Activated effector memory CD4-positive, alpha-beta T cell treated with Interleukin-2 at 50 U/mL for 16 hours (primary cell): ENCODE measurements around the gene LRP8.

Experiments used
- DNase-seq: peaks from one replicate; pipeline ENCODE4 v3.0.0-alpha.2; 2020

The LRP8 gene

DNA sequence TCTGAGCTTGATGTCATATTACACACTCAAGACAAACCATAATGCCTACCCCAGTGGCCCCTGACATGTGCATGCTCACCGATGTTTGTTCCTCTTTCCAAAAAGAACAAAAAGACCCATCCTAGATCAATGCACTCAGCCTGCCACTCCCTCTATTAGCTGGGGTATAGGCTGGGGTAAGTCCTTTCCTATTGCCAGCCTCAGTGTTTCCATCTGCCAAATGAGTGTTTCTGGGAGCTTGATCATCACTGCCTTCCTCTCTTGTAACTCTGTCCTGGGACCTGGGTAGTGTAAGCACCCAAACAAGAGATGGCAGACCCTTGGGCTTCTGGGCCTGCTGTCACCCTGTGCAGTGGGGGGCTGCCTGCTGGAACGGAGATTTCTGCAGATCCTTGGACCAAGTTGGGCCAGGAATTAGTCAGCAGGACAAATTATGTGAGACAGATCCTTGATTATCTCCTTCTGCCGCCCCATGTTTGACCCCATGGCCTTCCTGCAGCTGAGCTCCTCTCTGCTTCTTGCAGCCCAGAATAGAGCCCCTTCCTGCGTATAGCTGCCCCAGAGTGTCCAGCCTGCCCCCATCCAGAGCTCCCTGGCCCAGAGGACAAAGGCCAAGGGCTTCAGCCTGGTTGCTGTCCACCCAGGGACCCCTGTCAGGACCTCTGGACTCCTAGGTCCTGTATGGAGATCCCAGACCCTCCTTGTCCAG is 31.5 kb upstream of the LRP8 start:
- no peak for DNase-seq

DNA sequence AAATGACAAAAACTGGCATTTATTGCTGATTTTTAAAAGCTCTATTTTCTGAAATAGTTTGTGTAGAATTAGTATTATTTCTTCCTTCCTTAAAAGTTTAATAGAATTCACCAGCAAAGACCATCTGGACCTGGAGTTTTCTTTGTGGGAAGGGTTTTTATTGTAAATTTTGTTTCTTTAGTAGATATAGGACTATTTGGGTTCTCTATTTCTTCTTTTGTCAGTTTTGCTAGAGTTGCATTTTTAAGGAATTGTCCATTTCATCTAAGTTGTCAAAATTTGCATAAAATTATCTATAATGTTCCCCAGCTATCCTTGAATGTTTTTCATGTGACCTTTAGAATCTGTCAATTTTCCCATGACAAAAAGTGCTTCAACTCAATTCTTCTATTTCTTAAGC is 28.8 kb upstream of the LRP8 start:
- DNase-seq, result no peak

DNA sequence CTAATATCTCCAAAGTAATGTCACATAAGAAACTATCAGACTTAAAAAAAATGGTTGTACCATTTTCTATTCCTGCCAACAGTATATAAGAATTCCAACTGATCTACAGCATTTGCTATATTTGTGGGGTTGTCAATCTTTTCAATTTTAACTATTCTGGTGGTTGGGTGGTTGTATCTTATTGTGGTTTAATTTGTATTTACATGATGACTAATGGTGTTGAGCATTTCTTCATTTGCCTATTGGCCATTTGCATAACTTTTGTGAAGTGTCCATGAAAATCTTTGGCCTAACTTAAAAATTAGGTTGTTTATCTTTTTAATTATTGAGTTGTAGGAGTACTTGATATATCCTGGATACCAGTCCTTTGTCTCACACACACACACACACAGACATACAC is 26.2 kb upstream of the LRP8 start:
- no peak for DNase-seq

DNA sequence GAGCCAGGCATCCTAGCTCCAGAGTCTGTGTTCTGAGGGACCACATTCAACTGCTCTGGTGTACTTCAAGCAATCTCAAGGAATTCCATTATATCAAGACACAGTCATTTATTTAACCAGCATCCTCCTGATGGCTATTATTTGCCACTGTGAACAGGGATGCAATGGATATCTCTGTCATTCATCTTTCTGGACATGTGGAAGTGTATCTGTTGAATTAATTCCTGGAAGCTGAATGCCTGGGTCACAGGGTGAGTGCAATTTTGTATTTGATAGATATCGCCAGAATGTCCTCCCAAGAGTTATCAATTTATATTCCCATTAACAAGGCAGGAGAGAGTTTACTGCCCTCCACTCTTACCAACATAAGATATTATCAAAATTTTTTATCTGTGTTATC is 24.7 kb upstream of the LRP8 start:
- DNase-seq, result no peak

DNA sequence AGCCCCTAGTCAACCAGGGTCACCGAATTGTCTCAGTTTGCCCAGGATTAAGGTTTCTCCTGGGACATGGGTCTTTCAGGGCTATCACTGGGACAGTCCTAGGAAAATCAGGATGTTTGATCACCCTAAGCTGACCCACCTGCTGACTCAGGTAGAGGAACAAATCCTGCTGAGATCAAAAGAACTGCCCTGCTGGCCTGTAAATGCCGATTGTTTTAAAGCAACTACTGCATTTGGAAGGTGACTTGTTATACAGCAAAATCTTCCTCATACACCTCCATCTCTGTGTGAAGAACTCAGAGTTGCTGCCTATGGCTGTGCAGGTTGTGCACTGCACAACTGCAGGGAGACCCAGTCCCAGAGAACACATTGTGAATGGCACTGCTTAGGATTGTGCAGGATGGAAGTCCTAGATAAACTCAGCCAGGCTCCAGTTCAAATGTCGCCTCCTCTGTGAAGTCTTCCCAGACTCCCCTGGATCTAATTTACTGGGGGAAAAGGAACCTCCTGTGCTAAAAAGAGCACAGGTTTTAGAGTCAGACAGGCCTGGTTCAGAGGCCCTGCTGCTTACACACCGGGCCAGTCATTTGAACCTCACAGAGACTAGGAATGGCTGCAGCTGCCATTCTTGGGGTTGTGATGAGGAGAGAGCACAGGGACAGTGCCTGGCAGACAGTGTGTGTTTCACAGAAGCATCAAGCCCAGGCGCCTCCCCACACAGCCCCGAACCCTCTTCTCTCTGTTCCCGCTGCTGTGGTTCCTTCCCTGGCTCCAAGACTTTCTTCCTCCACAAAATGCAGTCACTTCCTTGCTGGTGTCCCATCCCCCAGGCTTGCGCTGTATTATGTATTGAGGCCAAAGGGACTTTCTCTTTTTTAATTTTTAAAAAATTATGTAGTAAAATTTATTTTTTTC is 23.2 kb upstream of the LRP8 start:
- DNase-seq, result no peak

DNA sequence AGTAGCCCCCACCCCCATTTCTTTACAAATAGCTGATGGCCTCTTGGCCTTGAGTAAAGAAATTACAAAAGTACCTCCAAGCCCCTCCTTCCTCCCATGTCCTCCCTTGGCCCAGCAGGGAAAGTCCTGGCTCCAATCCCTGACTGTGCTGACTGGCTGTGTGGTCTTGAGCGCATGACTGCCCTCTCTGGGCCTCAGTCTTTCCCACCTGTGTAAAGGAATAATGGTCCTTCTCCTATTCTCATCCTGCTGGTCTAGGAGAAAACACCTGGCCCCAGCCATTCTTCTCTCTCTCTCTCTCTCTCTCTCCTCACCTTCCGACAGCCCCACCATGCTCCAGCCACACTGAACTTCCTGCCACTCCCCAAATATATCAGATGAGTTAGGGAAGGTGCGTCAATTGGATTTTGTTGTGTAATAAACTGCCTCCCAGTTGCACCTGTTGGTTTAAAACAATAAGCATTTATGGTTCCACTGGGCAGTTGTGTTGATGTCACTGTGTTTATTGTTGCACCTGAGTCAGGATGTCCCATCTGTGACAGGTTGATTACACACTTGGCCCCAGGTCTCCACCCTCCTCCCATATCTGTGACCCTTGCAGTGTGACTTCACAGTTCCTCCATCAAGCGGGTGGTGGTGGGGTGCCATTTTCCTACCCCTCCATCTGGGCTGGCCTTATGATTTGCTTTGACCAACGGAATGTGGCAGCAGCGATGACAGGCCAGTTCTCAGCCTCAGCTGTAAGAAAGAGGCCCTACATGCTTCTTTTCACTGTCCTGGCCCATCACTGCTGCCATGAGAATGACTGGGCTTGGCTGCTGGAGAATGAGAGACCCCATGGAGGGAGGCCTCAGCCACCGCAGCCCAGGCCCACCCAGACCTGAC is 22.3 kb upstream of the LRP8 start:
- DNase-seq, result no peak

DNA sequence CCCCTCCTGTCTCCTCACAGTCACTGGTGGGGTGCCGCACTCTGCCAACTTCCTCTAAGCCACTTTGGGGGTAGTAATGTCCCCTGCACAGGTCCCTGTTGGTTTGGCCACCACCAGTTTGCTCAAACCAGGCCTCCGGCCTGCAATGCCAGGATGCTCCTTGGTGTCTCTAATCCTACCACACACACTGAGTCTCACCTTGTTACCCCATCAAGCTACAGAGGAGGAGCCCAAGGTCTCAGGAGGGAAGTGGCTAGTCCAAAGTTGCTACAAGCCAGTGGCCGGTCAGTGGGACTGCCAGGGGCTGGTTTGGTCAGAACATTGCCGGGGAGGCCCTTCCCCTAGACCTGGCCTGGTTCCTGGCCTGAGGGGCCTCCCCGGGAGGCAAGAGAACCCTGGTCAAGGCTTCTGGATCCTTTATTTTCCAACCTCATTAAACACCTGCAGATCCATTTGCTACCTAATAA is 21.5 kb upstream of the LRP8 start:
- no peak for DNase-seq

DNA sequence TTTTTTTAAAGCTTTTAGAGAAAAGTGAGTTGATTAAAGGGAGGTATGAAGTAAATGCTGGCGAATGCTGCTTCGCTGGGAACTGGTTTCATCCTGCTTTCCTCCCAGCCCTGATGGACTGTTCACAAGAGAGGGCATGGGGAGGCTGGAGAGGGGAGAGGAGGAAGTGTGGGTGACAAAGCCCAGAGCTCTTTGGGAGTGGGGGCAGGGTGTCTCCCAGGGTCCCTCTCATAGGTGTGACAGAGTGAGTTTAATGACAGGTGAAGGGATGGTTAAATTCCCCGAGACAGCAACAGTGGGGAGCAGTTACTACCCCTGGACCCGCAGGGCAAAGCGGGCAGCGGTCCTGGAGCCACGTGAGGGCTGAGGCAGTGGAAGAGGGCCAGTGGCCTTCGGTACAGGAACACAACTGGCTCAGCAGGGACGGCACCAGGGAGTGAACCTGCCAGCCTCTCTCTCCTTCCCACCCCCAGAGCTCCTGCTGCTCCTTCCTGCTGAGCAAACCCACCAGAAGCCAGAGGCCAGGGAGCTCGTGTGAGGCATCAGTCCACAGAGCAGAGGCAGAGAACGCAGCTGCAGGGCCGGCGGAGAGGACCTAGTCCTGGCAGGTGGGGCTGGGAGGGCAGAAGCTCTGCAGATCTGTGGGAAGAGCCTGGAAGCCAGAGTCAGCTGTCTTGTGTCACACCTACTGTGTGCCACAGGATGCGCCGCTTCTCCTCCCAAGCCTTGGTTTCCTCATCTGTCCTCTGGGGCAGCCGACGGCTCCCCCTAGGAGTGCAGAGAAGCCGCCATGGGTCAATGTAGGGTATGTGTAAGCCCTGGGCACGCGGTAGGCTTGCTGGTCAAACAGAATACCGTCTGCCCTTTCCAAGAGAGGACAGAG is 20.9 kb upstream of the LRP8 start:
- no peak for DNase-seq

DNA sequence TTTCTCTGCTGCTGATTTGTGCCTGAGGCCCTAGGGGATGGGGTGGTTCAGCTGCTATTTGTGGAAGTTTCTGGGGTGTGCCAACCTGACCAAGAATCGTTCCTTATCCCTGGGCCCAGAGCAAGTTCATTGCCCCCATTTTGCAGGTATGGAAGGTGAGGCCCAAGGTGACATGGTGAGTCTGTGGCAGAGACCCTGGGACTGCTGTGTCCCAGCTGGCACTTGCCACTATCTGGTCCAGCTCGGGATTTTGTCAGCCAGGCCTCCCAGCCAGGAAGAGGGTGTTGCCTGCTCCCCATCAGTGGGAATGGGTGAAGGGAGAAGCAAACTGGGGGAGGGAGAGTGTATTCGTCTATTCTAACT is 18.9 kb upstream of the LRP8 start:
- DNase-seq, result no peak

DNA sequence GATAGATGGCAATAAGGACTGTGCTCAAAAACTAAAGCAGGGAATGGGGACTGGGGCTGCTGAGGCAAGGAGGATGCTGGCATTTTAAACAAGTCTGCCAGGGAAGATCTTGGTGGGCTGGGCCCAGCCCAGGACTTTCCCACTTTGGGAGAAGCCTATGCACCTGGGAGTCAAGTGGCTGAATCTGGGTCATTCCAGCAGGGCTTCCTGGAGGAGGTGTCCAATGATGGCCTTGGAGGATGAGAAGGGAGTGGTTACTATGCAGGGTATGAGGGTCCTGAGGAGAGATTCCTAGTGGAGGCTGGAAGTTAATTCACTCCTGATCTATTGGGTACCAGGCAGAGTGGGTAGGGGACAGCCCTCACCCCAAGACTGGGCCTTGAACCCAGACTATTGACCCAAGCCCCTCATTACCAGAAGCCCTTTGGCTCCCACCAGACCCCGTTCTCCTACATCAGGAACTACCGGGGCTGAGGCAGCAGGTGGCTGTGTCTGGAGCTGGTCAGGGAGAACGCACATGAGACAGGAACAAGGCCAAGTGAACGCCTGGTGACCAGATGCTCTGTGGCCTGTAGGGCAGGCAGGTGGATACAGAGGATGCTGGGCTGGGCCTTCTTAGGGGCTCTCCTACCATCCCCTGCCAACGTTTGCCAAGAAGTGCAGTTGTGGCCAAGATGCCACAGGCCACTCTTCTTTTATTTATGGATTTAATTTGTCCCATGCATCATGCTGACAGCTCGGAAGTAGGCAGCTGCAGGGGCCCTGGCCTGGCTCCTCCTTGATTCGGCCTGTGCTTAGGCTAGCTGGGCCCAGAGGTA is 18.3 kb upstream of the LRP8 start:
- no peak for DNase-seq

DNA sequence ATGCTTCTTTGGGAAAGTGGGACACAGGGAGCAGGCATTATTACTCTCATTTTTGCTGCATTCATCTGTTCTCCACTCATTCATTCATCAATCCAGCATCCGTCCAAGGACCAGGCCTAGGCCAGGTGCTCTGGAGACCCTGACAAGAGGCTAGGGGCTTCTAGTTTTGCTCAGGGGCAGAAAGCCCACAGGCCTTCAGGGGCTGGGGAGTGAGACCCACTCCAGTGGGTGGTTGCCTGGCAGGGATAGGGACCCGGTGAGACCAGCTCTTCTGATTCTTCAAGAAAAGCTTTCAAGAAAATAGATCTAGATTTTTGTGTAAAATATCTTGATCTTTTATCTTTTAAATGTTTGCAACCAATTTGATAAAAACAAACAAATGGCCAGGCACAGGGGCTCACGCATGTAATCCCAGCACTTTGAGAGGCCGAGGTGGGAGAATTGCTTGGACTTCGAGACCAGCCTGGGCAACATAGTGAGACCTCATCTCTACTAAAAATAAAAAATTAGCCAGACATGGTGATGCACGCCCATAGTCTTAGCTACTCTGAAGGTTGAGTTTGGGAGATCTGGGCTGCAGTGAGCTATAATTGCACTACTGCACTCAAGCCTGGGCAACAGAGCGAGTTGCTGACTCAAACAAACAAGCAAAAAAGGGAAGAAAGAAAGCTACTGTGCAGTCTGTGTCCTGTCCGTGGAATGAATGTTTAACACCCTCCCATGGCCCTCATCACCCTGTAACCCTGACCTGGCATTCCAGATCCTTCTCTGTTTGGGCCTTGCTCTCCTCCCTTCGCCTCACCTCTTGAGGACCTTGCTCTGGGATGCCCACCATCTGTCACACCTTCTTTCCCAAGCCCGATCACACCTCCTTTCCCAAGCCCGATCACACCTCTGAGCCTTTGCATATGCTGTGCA is 17.3 kb upstream of the LRP8 start:
- DNase-seq, result no peak

DNA sequence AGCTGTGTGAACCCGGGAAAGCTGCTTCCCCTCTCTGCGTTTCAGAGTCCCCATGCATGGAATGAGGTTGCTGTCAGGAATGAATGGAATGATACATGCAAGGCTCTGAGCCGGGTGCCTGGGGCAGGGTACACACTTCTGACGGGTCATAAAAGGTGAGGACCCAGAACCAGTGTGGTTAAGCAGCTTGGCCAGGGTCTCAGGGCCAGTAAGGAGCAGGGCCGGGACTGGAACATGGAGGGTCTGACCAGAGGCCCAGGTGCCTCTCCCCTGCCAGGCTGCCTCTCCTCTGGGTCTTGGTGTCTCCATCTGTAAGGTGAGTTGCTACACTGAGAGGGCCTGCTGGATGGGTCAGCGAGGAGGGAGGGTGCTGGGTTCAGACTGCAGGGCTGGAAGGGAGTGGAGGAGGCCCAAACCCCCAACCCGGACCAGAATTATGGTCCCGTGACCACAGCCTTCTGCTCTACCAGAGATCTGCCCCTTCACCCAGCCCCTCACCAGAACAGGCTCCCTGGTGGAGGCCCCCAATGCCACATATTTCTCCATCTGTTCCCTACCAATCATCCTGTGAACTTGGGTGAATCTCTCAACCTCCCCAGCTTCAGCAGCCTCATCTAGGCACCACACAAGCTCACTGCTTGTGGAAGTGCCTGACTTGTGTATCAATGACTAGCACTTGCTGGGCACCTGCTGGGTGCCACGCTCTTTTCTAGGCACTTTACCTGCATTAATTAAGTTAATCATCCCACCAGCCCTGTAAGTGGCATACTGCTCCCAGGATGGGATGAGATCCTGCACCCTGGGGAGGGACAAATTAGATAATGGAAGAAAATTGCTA is 16.2 kb upstream of the LRP8 start:
- DNase-seq, result no peak

DNA sequence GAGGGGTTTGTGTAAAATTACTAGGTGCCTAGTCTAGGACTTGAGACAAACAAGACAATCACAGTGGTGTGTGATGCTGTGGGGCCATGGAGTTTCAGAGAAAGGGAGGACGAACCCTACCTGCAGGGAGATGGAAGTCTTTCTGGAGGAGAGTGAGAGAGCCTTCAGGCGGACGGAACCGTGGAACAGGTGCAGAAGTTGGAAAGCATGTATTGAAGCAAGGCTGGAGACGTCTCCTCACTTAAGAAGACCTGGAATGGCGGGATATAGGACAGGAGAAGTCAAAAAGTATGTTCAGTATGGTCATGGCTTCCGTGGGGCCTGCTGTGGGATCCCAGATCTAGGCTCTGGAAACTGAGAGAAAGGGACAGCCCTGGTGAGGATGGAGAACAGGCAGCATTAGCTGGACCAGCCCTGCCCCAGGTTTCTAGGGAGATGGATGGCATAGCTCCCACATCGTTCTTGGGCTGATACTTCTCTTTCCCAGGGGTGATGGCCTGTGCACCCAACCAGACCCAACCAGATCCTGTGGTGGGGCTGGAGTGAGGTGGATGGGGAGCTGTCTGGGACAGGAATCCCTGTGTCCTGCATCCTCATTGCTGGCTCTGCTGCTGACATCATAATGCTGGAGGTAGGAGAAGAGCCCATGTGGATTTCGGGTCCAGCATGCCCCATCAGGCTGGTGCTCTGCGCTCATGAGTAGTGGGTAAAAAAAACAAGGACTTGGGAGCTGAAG is 15.0 kb upstream of the LRP8 start:
- no peak for DNase-seq

DNA sequence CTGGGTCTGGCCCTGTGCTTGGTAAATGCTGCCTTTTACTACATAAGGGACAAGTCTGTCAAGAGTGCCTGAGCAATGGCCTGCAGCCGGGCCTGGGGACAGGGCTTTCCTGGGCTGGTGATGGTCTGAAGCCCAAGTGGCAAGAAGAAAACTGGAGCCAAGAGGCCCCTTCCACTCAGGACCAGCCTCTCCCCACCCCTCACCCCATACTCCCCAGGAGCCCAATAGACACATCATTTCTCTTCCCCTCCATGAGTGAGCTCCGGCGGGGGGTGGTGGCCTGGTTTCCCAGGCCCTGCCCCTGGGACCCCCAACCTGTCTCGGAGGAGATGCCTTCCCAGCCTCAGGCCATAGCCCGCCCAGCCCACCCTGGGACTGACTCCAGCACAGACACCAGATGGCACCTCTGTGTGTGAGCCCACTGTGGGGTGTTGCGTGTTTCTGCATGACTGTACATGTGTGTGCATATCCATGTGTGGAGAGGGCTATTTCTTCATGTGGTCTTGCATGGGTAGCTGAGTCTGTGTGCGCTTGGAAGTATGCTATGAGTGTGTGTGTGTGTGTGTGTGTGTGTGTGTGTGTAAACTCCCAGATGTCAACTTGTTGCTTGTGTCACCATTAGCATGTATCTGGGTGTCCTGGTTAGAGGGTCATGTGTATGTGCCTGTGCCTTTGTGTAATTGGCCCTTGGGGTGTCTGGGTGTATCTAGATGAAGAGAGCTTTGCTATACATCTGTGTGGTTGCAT is 14.3 kb upstream of the LRP8 start:
- no peak for DNase-seq

DNA sequence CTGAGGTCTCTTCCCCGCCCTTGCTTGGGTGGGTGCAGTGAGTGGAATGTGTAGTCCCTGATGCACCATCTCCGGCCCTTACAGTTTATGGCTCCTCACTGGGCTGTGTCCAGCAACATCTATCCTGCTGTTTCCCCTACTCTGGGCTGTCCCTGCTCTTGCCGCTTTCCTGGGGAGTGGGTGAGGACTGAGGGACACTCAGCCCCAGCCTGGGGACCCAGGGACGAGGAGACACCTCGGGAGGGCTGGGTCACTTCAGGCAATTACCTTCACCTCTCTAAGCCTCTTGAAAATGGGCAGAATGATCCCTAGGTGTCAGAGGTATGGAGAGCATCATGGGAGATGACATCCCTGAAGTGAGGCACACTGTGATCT is 13.6 kb upstream of the LRP8 start:
- DNase-seq, result no peak

DNA sequence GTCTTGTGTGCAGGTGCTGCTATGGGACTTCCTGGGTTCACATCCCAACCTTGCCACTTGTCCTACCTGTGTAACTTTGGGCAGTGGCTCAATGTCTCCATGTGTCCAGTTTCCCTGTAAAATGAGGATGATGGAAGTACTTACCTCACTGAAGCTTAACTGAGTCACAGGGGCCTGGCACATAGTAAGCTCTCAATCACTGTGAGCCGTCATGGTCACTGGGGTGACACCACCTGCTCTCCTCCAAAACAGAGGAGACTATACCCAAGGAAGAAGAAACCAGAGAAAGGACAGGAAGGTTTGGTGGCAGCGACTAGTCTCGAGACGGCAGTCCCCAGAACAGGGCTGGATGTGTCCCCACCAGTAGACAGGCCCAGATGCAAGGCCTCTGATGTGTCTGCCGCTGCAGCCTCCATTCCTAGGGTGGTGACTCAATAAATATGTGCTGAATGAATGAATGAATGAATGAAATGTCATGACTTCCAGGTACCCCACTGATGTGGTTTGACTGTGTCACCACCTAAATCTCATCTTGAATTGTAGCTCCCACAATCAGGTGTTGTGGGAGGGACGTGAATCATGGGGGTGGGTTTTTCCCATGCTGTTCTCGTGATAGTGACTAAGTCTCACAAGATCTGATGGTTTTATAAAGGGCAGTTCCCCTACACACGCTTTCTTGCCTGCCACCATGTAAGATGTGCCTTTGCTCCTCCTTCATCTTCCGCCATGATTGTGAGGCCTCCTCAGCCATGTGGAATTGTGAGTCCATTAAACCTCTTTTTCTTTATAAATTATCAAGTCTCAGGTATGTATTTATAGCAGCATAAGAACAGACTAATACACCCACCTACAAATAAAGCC is 13.0 kb upstream of the LRP8 start:
- no peak for DNase-seq
